T47D (cell line): ENCODE measurements around the gene KIAA1671.
"Not testable (repeated sequence)": the region's sequence is repeated elsewhere in the genome, so short reads cannot be mapped to it uniquely, and the experiment has no call there.

ENCODE experiments used
- DNase-seq, 2 experiments: peaks; one replicate each; pipeline versions ENCODE4 v3.0.0 to v3.0.0-alpha.2; 2011 to 2012; ENCODE audit warnings: low read depth in 1 of 2, low spot score in 1 of 2
- JUND ChIP-seq: IDR thresholded peaks from 2 replicates; pipeline ENCODE4 v1.6.1; 2012; ENCODE audit warnings: low read depth
- in situ Hi-C: cut with HindIII; loops from 2 replicates; pipeline ENCODE4 v1.10.0; 2016; ENCODE audit warnings: low sequenced_read_pairs, low pct_unique_long_range_greater_than_20kb

Gene KIAA1671

DNA sequence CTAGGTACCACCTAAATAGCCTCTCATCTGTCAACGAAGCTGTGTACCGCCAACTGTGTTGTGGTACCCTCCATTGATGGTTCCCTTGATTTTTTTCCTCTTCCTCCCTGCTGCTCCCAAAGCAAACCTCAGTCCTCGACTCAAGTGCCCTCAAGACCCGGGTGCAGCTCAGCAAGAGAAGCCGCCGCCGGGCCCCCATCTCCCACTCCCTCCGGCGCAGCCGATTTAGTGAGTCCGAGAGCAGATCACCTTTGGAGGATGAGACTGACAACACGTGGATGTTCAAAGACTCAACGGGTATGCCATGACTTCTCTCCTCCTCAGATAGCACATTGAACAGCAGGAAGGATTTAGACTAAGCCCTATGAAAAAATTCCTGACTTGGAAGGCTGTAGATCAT, 224.7 kb downstream of the KIAA1671 start:
- no peak for DNase-seq
- TF ChIP-seq JUND = no peak
- in situ Hi-C loops = no loop called here

DNA sequence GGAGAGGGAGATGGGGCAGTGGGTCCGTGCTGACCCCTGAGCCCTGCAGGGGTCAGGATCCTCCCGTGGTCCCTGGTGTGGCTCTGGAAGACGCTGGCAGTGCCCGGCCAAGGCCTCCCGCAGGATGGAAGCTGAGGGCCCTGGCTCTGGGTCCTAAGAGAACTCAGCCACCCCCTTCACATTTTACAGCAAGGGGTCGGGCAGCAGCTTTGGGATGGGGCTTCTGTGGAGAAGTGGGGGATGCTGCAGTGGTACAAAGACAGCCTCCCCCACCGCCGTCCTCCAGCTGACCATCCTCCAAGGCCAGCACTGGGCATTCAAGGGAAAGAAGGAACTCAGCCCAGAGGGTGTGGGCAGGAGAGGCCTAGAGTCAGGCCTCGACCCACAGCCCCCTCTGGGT, 225.4 kb downstream of the KIAA1671 start:
- in situ Hi-C loops = no loop called here

GRCh38 chr22:25178348-25178747, 225.8 kb downstream of the KIAA1671 start:
- DNase-seq, in situ Hi-C loops: not testable (repeated sequence)

More for the DNA sequence above, 225.4 kb downstream of the KIAA1671 start:
- no peak for TF ChIP-seq JUND
- DNase-seq = no peak

DNA sequence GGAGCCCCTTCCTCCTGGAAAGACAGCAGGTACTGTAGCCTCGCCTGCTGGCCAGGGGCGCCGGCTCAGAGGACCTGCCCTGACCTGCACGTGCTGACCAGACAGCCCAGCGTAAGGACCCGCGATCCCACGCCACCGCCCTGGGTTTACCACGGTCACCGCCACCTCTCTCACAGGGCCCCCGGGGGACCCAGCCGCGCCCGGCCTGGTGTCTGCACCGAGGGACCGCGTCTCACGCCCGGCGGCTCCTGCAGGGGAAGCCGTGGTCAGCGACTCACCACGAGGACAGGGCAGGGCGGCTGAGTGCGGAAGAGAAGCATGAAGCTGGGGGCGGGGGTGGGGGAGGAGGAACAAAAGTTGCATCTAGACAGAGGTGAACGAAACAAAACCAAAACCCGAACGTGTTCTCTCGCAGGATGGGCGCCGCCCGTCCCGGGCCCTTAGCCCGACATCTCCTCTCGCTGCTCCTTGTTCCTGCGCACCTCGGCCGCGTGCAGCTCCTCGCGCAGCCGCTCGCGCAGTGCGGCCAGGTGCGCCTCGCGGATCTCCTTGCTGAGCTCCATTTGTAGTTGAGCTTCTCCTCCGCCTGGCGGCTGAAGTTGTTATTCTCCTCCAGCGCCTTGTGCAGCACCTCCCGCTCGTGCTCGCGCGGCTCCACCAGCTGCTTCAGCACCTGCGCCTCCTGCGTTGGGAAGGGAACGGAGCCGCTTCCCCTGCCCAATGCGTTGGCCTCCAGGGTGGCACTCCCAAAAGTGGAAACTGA, 226.5 kb downstream of the KIAA1671 start:
- in situ Hi-C loops, DNase-seq: not testable (repeated sequence)

DNA sequence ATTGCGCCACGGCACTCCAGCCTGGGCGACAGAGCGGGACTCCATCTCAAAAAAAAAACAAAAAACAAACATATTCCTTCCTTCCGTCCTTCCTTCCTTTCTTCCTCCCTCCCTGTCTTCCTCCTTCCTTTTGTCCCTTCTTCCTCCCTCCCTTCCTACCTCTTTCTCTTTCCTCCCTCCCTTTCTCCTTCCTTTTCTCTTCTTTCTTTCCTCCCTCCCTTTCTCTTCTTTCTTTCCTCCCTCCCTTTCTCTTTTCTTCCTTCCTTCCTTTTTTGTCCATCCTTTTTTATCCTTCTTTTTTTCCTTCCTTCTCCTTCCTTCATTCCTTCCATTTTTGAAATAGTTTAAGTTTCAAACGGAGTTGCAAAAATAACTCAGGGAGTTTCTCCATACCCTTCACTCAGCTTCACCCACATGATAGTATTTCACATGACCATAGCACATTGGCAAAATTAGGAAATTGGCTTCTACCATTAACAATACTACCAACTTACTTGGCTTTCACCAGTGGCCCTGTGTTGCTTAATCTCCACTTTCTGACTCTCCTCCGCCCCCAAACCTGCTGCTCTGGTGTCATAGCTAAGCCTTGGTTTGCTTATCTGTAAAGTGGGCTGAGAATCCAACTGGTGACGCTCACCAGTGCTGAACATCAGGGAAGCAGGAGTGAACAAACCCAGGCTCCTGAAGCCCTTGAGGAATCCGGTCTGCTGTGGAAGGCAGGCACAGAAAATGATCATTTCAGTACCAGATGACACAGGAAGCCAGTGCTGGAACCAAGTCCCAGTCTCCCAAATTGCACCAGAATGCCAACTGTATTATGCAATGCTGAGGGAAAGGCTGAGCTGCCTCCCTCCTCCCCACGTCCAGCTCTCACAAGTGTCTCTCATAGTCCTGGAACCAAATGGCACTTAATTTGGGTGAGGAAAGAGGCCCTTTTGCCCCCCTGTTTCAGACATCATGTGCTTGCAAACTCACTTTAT, 229.9 kb downstream of the KIAA1671 start:
- no peak for TF ChIP-seq JUND
- in situ Hi-C loops = no loop called here
- no peak for DNase-seq

GRCh38 chr22:25183949-25184619, 231.6 kb downstream of the KIAA1671 start:
- in situ Hi-C loops = no loop called here
- DNase-seq = no peak
- no peak for TF ChIP-seq JUND

- no peak for TF ChIP-seq JUND
- no peak for DNase-seq
- in situ Hi-C loops = no loop called here
Observed at GRCh38 chr22:25186140-25186539, 233.6 kb downstream of the KIAA1671 start.

GRCh38 chr22:25187469-25187868, 235.0 kb downstream of the KIAA1671 start:
- in situ Hi-C loops = no loop called here
- DNase-seq = no peak
- TF ChIP-seq JUND = no peak

DNA sequence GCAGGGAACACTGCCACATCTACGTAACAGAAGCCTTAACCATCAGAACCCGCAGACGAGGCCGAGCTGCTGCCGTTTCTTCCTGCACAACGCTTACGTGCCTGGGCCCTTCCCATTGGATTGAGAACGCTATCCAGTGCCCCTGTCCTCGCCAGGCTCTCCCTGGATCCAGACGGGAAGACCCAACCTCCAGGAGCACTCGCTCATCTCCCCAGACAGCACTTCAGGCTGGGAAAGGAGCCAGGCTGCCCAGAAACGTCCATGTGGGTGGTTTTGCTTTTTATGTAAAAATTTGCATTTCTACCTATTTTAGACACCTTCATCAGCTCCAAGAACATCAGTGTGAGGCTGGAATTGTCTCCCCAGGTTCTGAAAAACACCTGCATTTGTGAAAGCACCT, 239.9 kb downstream of the KIAA1671 start:
- in situ Hi-C loops = no loop called here
- no peak for DNase-seq
- TF ChIP-seq JUND = no peak

DNA sequence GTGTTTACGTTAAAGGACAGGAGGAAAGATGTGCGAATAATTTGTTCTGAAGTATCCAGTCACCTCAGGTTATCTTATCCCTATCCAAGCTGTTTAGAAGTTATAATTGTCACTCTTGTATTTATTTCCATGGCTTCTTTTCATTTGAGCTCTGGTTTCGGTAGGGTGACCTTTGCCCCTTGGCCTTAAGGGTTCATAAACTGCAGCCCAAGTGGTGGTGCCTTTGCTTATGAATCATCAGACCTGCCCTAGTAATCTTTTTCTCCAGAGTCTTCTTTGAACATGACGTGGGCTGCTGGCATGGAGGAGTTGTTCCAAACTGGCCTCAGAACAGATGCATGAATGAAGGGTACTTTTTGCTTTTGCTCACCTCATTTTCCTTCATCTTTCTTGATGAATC, 240.6 kb downstream of the KIAA1671 start:
- in situ Hi-C loops = no loop called here
- no peak for TF ChIP-seq JUND
- DNase-seq = no peak

GRCh38 chr22:25193548-25193947, 241.0 kb downstream of the KIAA1671 start:
- DNase-seq = no peak
- TF ChIP-seq JUND = no peak
- in situ Hi-C loops = no loop called here

GRCh38 chr22:25196326-25196725, 243.8 kb downstream of the KIAA1671 start:
- in situ Hi-C loops = no loop called here

More at GRCh38 chr22:25196326-25196725, 243.8 kb downstream of the KIAA1671 start:
- TF ChIP-seq JUND = no peak
- DNase-seq = no peak
